IMR-90 (cell line): ENCODE data around the gene NAA80. TPM values are rescaled to one million over a fixed set of nuclear protein-coding genes. Genes with fewer than 3 reads are reported as not detected.

Source experiments
- ATAC-seq: fragments of 200-7000 bp; cut with Tn5 transposase; 2 replicates; pipeline ENCODE4 v1.9.1; 2020; ENCODE audit warnings: low read depth, mild to moderate bottlenecking, moderate library complexity
- BruUV-seq: library from RNA; stranded (reverse); fragments of 400-500 nt; replicated peaks from 2 replicates; lab custom pipeline; 2021; lab: Mats Ljungman, UMichigan
- CTCF ChIA-PET: fragments of 300-600 bp; formaldehyde crosslinking; extraction: SDS; loops from one replicate; lab custom pipeline; 2021; ENCODE audit warnings: antibody characterized with exemption; lab: Yijun Ruan, JAX
- POLR2A ChIA-PET: fragments of 300-600 bp; sonication (Branson Sonifier 250); formaldehyde crosslinking; loops from one replicate; lab custom pipeline; 2022; ENCODE audit warnings: antibody characterized with exemption; ENCODE audit not compliant: unreplicated experiment; lab: Charles Lee
- DNase-seq: peaks from one replicate; pipeline ENCODE4 v3.0.0; 2013
- H2AFZ ChIP-seq: replicated peaks from 2 replicates; pipeline ENCODE3; 2013; ENCODE audit warnings: low read length, mild to moderate bottlenecking; ENCODE audit not compliant: poor library complexity
- H2AK5ac ChIP-seq: 2 replicates; pipeline ENCODE4 v1.6.1; 2013; ENCODE audit warnings: low read depth, low read length, inconsistent platforms
- H2AK9ac ChIP-seq: replicated peaks from 2 replicates; pipeline ENCODE3; 2013; ENCODE audit warnings: mild to moderate bottlenecking, low read depth, low read length, moderate library complexity; ENCODE audit not compliant: poor library complexity
- H2BK120ac ChIP-seq: 2 replicates; pipeline ENCODE4 v1.6.1; 2013; ENCODE audit warnings: low read depth, low read length, inconsistent platforms
- H2BK15ac ChIP-seq: 3 replicates; pipeline ENCODE4 v1.6.1; 2013; ENCODE audit warnings: low read depth, low read length, inconsistent platforms
- H2BK20ac ChIP-seq: 2 replicates; pipeline ENCODE4 v1.6.1; 2013; ENCODE audit warnings: low read depth, mild to moderate bottlenecking, inconsistent platforms, low read length, moderate library complexity
- H2BK5ac ChIP-seq: 2 replicates; pipeline ENCODE4 v1.6.1; 2013; ENCODE audit warnings: mild to moderate bottlenecking, low read depth, low read length, inconsistent platforms; ENCODE audit not compliant: poor library complexity, severe bottlenecking
- H3K14ac ChIP-seq: replicated peaks from 2 replicates; pipeline ENCODE4 v1.6.1; 2013; ENCODE audit warnings: low read depth, low read length, inconsistent platforms
- H3K18ac ChIP-seq: 2 replicates; pipeline ENCODE4 v1.6.1; 2013; ENCODE audit warnings: low read depth, low read length, control low read depth
- H3K23ac ChIP-seq: 2 replicates; pipeline ENCODE4 v1.6.1; 2013; ENCODE audit warnings: low read depth, low read length, inconsistent platforms
- H3K27ac ChIP-seq: 2 replicates; pipeline ENCODE4 v1.5.1; 2013; ENCODE audit warnings: mild to moderate bottlenecking, control low read depth, low read length; ENCODE audit not compliant: insufficient read depth
- H3K27me3 ChIP-seq: 2 replicates; pipeline ENCODE4 v1.6.1; 2013; ENCODE audit warnings: low read length; ENCODE audit not compliant: control insufficient read depth, insufficient read depth
- H3K36me3 ChIP-seq: 2 replicates; pipeline ENCODE4 v1.6.1; 2013; ENCODE audit warnings: low read length, mixed read lengths; ENCODE audit not compliant: control insufficient read depth, insufficient read depth
- H3K4ac ChIP-seq: 2 replicates; pipeline ENCODE4 v1.6.1; 2013; ENCODE audit warnings: low read depth, low read length, inconsistent platforms
- H3K4me1 ChIP-seq: 2 replicates; pipeline ENCODE4 v1.6.1; 2013; ENCODE audit warnings: low read length, mixed read lengths; ENCODE audit not compliant: control insufficient read depth, insufficient read depth
- H3K4me2 ChIP-seq: 2 replicates; pipeline ENCODE4 v1.6.1; 2013; ENCODE audit warnings: low read depth, mild to moderate bottlenecking, control low read depth, low read length, moderate library complexity
- H3K4me3 ChIP-seq: 2 replicates; pipeline ENCODE4 v1.5.1; 2013; ENCODE audit warnings: low read depth, mild to moderate bottlenecking, control low read depth, low read length, moderate library complexity; ENCODE audit not compliant: insufficient read depth
- H3K56ac ChIP-seq: 2 replicates; pipeline ENCODE4 v1.6.1; 2013; ENCODE audit warnings: low read length, inconsistent platforms; ENCODE audit not compliant: insufficient read depth; ENCODE audit errors: extremely low read depth
- H3K79me1 ChIP-seq, 2 experiments: 2 replicates each; pipeline ENCODE4 v1.6.1; 2013; ENCODE audit warnings: low read length in 2 of 2, inconsistent platforms in 1 of 2, low read depth in 1 of 2
- H3K9ac ChIP-seq: 2 replicates; pipeline ENCODE4 v1.6.1; 2013; ENCODE audit warnings: low read depth, low read length, control low read depth
- H3K9me1 ChIP-seq: 2 replicates; pipeline ENCODE4 v1.6.1; 2013; ENCODE audit warnings: low read length, inconsistent platforms; ENCODE audit not compliant: insufficient read depth
- H3K9me3 ChIP-seq: 2 replicates; pipeline ENCODE4 v1.6.1; 2013; ENCODE audit warnings: low read length; ENCODE audit not compliant: control insufficient read depth, insufficient read depth
- H4K20me1 ChIP-seq: 2 replicates; pipeline ENCODE4 v1.6.1; 2013; ENCODE audit warnings: low read length, inconsistent platforms; ENCODE audit not compliant: insufficient read depth
- H4K5ac ChIP-seq: 2 replicates; pipeline ENCODE4 v1.6.1; 2013; ENCODE audit warnings: mild to moderate bottlenecking, low read depth, low read length, control low read depth
- H4K8ac ChIP-seq, 2 experiments: 2 replicates each; pipeline ENCODE4 v1.6.1; 2013; ENCODE audit warnings: low read depth in 2 of 2, low read length in 2 of 2, control low read depth in 1 of 2, inconsistent platforms in 1 of 2
- H4K91ac ChIP-seq: 2 replicates; pipeline ENCODE4 v1.6.1; 2013; ENCODE audit warnings: low read depth, low read length, inconsistent platforms; ENCODE audit not compliant: insufficient read depth
- BHLHE40 ChIP-seq: fragments of 150-350 bp; IDR thresholded peaks from 2 replicates; pipeline ENCODE4 v1.6.1; 2016; ENCODE audit warnings: mild to moderate bottlenecking, low read depth, low read length
- CEBPB ChIP-seq: IDR thresholded peaks from 2 replicates; pipeline ENCODE4 v1.6.1; 2012; ENCODE audit warnings: low read depth, low read length, improper control_type of control experiment
- CTCF ChIP-seq: conservative IDR thresholded peaks from 2 replicates; pipeline ENCODE4 v1.5.1; 2012; ENCODE audit warnings: mild to moderate bottlenecking, low read depth, low read length, improper control_type of control experiment
- ELK1 ChIP-seq: fragments of 150-350 bp; IDR thresholded peaks from 2 replicates; pipeline ENCODE4 v1.6.1; 2016; ENCODE audit warnings: low read depth, mild to moderate bottlenecking, low read length, moderate library complexity, borderline replicate concordance
- FOS ChIP-seq: fragments of 150-350 bp; IDR thresholded peaks from 2 replicates; pipeline ENCODE4 v1.6.1; 2016; ENCODE audit warnings: low read depth, low read length
- MAFK ChIP-seq: IDR thresholded peaks from 2 replicates; pipeline ENCODE4 v1.6.1; 2012; ENCODE audit warnings: low read depth, low read length, improper control_type of control experiment
- MAZ ChIP-seq: IDR thresholded peaks from 2 replicates; pipeline ENCODE4 v1.6.1; 2012; ENCODE audit warnings: low read depth, mild to moderate bottlenecking, low read length, improper control_type of control experiment, moderate library complexity, borderline replicate concordance
- MXI1 ChIP-seq: IDR thresholded peaks from 2 replicates; pipeline ENCODE4 v1.6.1; 2012; ENCODE audit warnings: low read depth, mild to moderate bottlenecking, low read length, moderate library complexity, borderline replicate concordance
- NFE2L2 ChIP-seq: fragments of 150-350 bp; IDR thresholded peaks from 2 replicates; pipeline ENCODE4 v1.6.1; 2016; ENCODE audit warnings: low read depth, mild to moderate bottlenecking, low read length
- POLR2A ChIP-seq: IDR thresholded peaks from 2 replicates; pipeline ENCODE4 v1.6.1; 2012; ENCODE audit warnings: mild to moderate bottlenecking, low read depth, low read length
- RAD21 ChIP-seq: IDR thresholded peaks from 2 replicates; pipeline ENCODE4 v1.6.1; 2012; ENCODE audit warnings: low read length, improper control_type of control experiment
- RCOR1 ChIP-seq: IDR thresholded peaks from 2 replicates; pipeline ENCODE4 v1.6.1; 2012; ENCODE audit warnings: mild to moderate bottlenecking, low read length, improper control_type of control experiment; ENCODE audit not compliant: insufficient replicate concordance
- RFX5 ChIP-seq: IDR thresholded peaks from 2 replicates; pipeline ENCODE4 v1.8.0; 2012; ENCODE audit warnings: low read depth, mild to moderate bottlenecking, low read length, moderate library complexity
- SMC3 ChIP-seq: fragments of 150-350 bp; IDR thresholded peaks from 2 replicates; pipeline ENCODE4 v1.6.1; 2016; ENCODE audit warnings: low read depth, mild to moderate bottlenecking, antibody characterized with exemption, low read length, moderate library complexity
- WGBS, 2 experiments: methylation state at CpG; one replicate each; pipeline versions ENCODE4 v1.1.5 to v1.1.7; 2013; ENCODE audit warnings: missing lambda C conversion rate in 2 of 2; ENCODE audit not compliant: insufficient read length in 1 of 2; ENCODE audit errors: extremely low coverage in 2 of 2; 5-methylcytosine and 5-hydroxymethylcytosine counted together
- dilution Hi-C: fragments of 300-500 bp; cut with HindIII; formaldehyde crosslinking; loops from one replicate; pipeline ENCODE4 v1.14.3; 2018; ENCODE audit warnings: low sequenced_read_pairs; ENCODE audit not compliant: unreplicated experiment
- in situ Hi-C: fragments of 300-500 bp; cut with MboI; formaldehyde crosslinking; loops from 3 replicates; pipeline ENCODE4 v1.14.3; 2019; ENCODE audit warnings: low sequenced_read_pairs, inconsistent platforms, mixed read lengths
- intact Hi-C: fragments of 100-400 bp; cut with micrococcal nuclease; formaldehyde crosslinking; loops from 2 replicates; pipeline ENCODE4 v1.10.0; 2022
- polyA plus RNA-seq, 3 experiments: library from polyadenylated mRNA; depleted of rRNA; stranded (reverse); fragments of >200 nt; gene quantifications; 2 replicates each; pipeline ENCODE4 v1.2.3, GENCODE V29; 2012; ENCODE audit warnings: low replicate concordance in 1 of 3
- total RNA-seq: library from RNA; depleted of rRNA; stranded (reverse); fragments of >200 nt; gene quantifications from 2 replicates; pipeline ENCODE4 v1.2.3, GENCODE V29; 2012

Gene NAA80
- total and polyA plus RNA-seq, 2 of the 4 experiments (the other 2 are of a cell fraction), result 5.0 to 14.4 TPM

GRCh38 chr3:50260027-50260941 is 38.9 kb downstream of the NAA80 start:
- Histone ChIP-seq H4K20me1 (peaks cover 13% of the 10 kb centered on the region; the same call in 1 of the 2 replicates), H3K4ac (peak overlapping the region; percentile 93), H2BK5ac (peak overlapping the region; percentile 87), H3K4me2 (peak overlapping the region; percentile 82), H3K79me1 (peaks cover 15 to 64% of the 10 kb centered on the region in 2 experiments), H3K56ac (peak overlapping the region; percentile 69), H3K9me1 (peaks cover 13% of the 10 kb centered on the region), H2AK9ac (peak overlapping the region; percentile 99), H2BK120ac (peak overlapping the region; percentile 79), H3K9me3 (no peaks in the 10 kb centered on the region), H3K27me3 (no peaks in the 10 kb centered on the region), H3K18ac (peak overlapping the region; percentile 76), H3K4me3 (peak overlapping the region; percentile 36), H3K9ac (peak overlapping the region; percentile 76), H3K4me1 (peaks cover 29% of the 10 kb centered on the region), H3K36me3 (peaks cover 25% of the 10 kb centered on the region), H2AK5ac (peak overlapping the region; percentile 97), H4K5ac (peak overlapping the region; percentile 97), H2BK20ac (peak overlapping the region; percentile 27; the same call in 1 of the 2 replicates), H3K27ac (peak overlapping the region; percentile 90), H2AFZ (peak overlapping the region; percentile 89), H4K91ac (peak overlapping the region; percentile 97), H3K23ac (peak overlapping the region; percentile 97), H3K14ac (peak overlapping the region; percentile 95), H4K8ac (peak overlapping the region; percentile 92 to 95), H2BK15ac (no peak overlapping the region)
- BruUV-seq, result no TSS peak
- WGBS, 2 experiments, result 1% methylated on average over 44 of the region's 70 CpGs; no CpG with 5 or more reads in 1 of the 2 experiments
- dilution Hi-C loops (no loop called here), intact Hi-C loops (loop anchor here (1.0 to 5.0 kb wide), 2 partner anchors 13 to 62 kb away; partner anchors contain the start of gene HYAL2), in situ Hi-C loops (no loop called here)
- DNase-seq (peak; percentile 86), ATAC-seq (peak; percentile 71)
- CTCF ChIA-PET, result interaction anchor here (1.0 to 1.6 kb wide), 3 partner anchors 10 to 74 kb away, joined by 3 to 7 read pairs (median 4); no protein-coding TSS in a partner anchor
- POLR2A ChIA-PET, result interaction anchor here (0.6 kb wide), 1 partner anchor 45 kb away, joined by 3 read pairs; no protein-coding TSS in a partner anchor
- peak; percentile 99 for TF ChIP-seq CTCF
- no peak for TF ChIP-seq FOS
- TF ChIP-seq MXI1, result no peak
- 0 out of 2 replicates have a peak, but pooled peaks have one; percentile 36 for TF ChIP-seq BHLHE40
- TF ChIP-seq NFE2L2, result no peak
- TF ChIP-seq MAZ, result peak; percentile 78
- TF ChIP-seq RFX5, result no peak
- TF ChIP-seq ELK1, result no peak
- peak; percentile 37; the same call in 1 of the 2 replicates for TF ChIP-seq MAFK
- TF ChIP-seq POLR2A, result peak; percentile 77
- TF ChIP-seq CEBPB, result no peak
- TF ChIP-seq SMC3, result peak; percentile 89
- no peak for TF ChIP-seq RCOR1
- peak; percentile 94 for TF ChIP-seq RAD21
